Mucosa of rectum (tissue), 2 donors: ENCODE results near the gene UBE3A.

ENCODE experiments used
- H3K27ac ChIP-seq, 2 donors: one replicate each; pipeline ENCODE4 v1.7.0; 2013; ENCODE audit warnings: inconsistent platforms in 2 of 2, low read depth in 2 of 2, low read length in 2 of 2
- H3K27me3 ChIP-seq, 2 donors: one replicate each; pipeline ENCODE4 v1.7.0; 2013; ENCODE audit warnings: low read length in 2 of 2; ENCODE audit not compliant: control insufficient read depth in 2 of 2, insufficient read depth in 2 of 2
- H3K36me3 ChIP-seq, 2 donors: one replicate each; pipeline ENCODE4 v1.7.0; 2013; ENCODE audit warnings: low read length in 2 of 2; ENCODE audit not compliant: control insufficient read depth in 2 of 2, insufficient read depth in 2 of 2
- H3K4me1 ChIP-seq, 2 donors: one replicate each; pipeline ENCODE4 v1.7.0; 2013; ENCODE audit warnings: low read length in 2 of 2, mild to moderate bottlenecking in 1 of 2; ENCODE audit not compliant: control insufficient read depth in 2 of 2, insufficient read depth in 2 of 2
- H3K4me3 ChIP-seq, 2 donors: one replicate each; pipeline ENCODE4 v1.7.0; 2013; ENCODE audit warnings: low read length in 2 of 2
- H3K9ac ChIP-seq, 2 donors: one replicate each; pipeline ENCODE4 v1.7.0; 2013; ENCODE audit warnings: low read length in 2 of 2, low read depth in 1 of 2, mild to moderate bottlenecking in 1 of 2
- H3K9me3 ChIP-seq, 2 donors: one replicate each; pipeline ENCODE4 v1.7.0; 2013; ENCODE audit warnings: low read length in 2 of 2; ENCODE audit not compliant: control insufficient read depth in 2 of 2
- donor health status: healthy.
- donor health status: Normal muscosa, but diverticular disease.

Gene UBE3A

DNA sequence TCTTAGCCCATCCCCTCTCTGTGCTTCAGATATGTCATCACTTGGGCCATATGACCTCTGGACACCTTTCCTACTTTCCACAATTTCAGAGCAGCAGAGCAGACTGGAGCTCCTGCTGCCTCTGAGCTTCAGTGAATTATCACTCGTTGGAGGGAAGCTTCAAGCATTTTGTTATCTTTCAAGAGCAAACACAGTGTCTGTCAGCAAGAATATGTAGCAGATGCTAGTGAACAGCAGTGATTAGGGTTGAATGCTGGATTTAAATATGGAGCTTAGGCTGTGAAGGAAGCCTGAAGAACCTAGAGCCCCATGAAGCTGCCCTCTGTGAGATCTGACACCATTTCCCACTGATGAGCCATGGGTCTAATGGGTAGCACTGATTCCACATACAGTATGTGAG lies 115.4 kb downstream of the UBE3A start:
- Histone ChIP-seq H3K9ac (no peak overlapping the region), H3K27me3 (no peaks in the 10 kb centered on the region), H3K9me3 (peaks cover 2 to 9% of the 10 kb centered on the region in 2 donors), H3K4me1 (peaks cover 0 to 4% of the 10 kb centered on the region in 2 donors), H3K27ac (no peak overlapping the region), H3K36me3 (no peaks in the 10 kb centered on the region), H3K4me3 (no peak overlapping the region)

DNA sequence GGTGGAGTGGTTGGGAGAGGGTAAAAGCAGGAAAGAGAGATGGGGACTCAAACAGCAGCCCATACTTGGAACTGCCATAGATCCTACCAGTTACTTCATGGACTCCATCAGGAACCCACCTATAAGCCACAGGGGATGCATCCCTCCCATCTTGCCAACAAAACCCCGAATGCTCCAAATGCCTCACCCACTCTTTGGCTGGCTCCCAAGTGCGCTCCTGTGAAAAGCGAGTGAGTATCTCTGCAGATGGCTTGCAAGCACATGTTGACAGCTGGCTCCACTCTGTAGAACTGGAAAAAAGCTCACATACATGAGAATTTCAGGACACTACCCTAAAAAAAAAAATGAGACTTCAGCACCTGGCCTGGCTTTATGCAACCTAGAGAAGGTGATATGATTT lies 151.0 kb downstream of the UBE3A start:
- Histone ChIP-seq H3K4me1 (no peaks in the 10 kb centered on the region), H3K36me3 (no peaks in the 10 kb centered on the region), H3K27ac (no peak overlapping the region), H3K27me3 (no peaks in the 10 kb centered on the region), H3K4me3 (no peak overlapping the region), H3K9ac (no peak overlapping the region), H3K9me3 (peaks cover 0 to 4% of the 10 kb centered on the region in 2 donors)
